Measurements from ENCODE around the gene CBLB.

DNA sequence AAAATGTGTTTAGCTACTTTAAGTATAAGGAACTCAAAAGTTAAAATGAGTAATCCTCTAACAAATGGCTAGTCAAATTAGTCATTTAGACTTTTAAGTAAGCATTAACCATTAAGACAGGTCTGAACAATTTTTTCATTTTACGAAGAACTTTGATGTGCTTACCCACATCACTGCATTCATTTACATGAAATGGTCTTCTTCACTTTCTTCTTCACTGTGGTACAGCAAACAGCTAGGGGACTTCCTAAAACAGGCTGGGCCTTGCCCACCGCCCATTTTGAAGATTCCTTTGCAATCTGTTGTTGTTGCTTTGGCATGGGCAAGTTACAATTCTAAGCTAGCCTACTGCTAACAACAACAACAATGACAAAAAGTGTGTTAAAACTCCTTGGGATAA lies 67.4 kb downstream of the CBLB start:
- TF ChIP-seq, protein P1, sequence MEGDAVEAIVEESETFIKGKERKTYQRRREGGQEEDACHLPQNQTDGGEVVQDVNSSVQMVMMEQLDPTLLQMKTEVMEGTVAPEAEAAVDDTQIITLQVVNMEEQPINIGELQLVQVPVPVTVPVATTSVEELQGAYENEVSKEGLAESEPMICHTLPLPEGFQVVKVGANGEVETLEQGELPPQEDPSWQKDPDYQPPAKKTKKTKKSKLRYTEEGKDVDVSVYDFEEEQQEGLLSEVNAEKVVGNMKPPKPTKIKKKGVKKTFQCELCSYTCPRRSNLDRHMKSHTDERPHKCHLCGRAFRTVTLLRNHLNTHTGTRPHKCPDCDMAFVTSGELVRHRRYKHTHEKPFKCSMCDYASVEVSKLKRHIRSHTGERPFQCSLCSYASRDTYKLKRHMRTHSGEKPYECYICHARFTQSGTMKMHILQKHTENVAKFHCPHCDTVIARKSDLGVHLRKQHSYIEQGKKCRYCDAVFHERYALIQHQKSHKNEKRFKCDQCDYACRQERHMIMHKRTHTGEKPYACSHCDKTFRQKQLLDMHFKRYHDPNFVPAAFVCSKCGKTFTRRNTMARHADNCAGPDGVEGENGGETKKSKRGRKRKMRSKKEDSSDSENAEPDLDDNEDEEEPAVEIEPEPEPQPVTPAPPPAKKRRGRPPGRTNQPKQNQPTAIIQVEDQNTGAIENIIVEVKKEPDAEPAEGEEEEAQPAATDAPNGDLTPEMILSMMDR (conservative IDR thresholded peaks at IDR 0.05; ENCODE audit: low read length), result no peak
- no peak for TF ChIP-seq EZH2phosphoT487 (IDR thresholded peaks at IDR 0.05; ENCODE audit: borderline replicate concordance)
